ENCODE results near the gene ACSM6. TPM values are rescaled to one million over a fixed set of nuclear protein-coding genes. Genes with fewer than 3 reads are reported as not detected.

The ACSM6 gene
- polyA plus RNA-seq, 1 donor (not counting 4 experiments of a cell fraction or from before 2014, with no cell fraction given) = not detected

DNA sequence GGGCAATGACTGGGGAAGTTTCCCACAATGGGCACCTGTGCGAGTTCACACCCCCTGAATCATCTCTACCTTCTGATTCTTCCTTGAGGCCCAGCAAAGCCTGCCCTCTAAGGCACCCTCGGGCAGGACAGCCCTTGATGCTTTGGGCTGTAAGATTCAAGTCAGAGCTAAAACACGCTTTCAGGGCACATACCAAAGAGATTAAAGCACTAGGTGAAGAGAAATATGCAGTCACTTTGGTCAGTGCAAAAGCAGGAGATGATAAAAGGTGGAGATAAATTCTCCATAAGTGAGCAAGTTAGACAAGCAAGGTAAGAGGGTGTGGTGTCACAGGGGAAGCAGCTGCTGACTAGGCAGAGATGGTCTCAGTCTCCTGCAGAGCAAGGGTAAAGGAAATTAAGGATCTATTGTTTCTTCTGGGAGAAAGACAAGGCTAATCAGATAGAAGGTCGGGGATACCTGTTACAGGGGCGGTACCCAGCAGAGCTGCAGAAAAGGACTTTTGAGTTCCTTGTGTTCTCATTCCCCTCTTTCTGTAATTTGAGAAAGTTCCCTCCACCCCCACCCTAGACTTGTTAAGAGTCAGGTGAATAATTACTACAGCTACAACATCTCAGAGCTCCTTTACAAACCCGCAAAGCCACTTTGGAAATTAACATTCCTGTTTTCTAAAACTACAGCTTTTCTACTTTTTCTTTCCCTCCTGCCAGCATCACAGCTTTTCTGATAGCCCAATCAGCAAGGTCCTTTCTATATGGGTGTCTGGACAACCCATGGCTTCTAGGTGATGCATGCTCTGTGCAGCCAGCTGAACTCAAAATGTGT is 70.4 kb downstream of the ACSM6 start:
- no peak for TF ChIP-seq EZH2 (IDR thresholded peaks at IDR 0.05; ENCODE audit: low read length)
- TF ChIP-seq, protein P1, sequence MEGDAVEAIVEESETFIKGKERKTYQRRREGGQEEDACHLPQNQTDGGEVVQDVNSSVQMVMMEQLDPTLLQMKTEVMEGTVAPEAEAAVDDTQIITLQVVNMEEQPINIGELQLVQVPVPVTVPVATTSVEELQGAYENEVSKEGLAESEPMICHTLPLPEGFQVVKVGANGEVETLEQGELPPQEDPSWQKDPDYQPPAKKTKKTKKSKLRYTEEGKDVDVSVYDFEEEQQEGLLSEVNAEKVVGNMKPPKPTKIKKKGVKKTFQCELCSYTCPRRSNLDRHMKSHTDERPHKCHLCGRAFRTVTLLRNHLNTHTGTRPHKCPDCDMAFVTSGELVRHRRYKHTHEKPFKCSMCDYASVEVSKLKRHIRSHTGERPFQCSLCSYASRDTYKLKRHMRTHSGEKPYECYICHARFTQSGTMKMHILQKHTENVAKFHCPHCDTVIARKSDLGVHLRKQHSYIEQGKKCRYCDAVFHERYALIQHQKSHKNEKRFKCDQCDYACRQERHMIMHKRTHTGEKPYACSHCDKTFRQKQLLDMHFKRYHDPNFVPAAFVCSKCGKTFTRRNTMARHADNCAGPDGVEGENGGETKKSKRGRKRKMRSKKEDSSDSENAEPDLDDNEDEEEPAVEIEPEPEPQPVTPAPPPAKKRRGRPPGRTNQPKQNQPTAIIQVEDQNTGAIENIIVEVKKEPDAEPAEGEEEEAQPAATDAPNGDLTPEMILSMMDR (optimal IDR thresholded peaks at IDR 0.05 in 1 of 3, IDR thresholded peaks at IDR 0.05 in 1 of 3, conservative IDR thresholded peaks at IDR 0.05 in 1 of 3; ENCODE audit: extremely low read depth in 1 of 3, insufficient read depth in 2 of 3, low read length in 3 of 3) = peak in 1 of 3 experiments; percentile 12
- H3K27ac ChIP-seq (ENCODE audit: control insufficient read depth, insufficient read depth, low read length) = peak overlapping the region; percentile 85
- H4K20me1 ChIP-seq (ENCODE audit: control insufficient read depth, extremely low read depth, insufficient read depth, low read length) = no peaks in the 10 kb centered on the region
- H3K9me3 ChIP-seq (ENCODE audit: control insufficient read depth, low read depth, low read length) = no peaks in the 10 kb centered on the region
- no peak overlapping the region for H3K4me3 ChIP-seq (ENCODE audit: control insufficient read depth in 2 of 3, extremely low read depth in 1 of 3, insufficient read depth in 2 of 3, low read depth in 1 of 3, low read length in 3 of 3)
- H3K4me1 ChIP-seq (ENCODE audit: control insufficient read depth, extremely low read depth, insufficient read depth, low read length) = peaks cover 82% of the 10 kb centered on the region
- H2AFZ ChIP-seq (ENCODE audit: control insufficient read depth, low read length) = no peak overlapping the region
- H3K79me2 ChIP-seq (ENCODE audit: control insufficient read depth, insufficient read depth, low read length) = peaks cover 32% of the 10 kb centered on the region
- no peaks in the 10 kb centered on the region for H3K9me1 ChIP-seq (ENCODE audit: control insufficient read depth, extremely low read depth, insufficient read depth, low read length)
- H3K9ac ChIP-seq (ENCODE audit: control insufficient read depth, extremely low read depth, insufficient read depth, low read length) = peak overlapping the region; percentile 68
- FAIRE-seq (peak; percentile 98), DNase-seq (ENCODE audit: low read depth, low spot score) (peak; percentile 92)
- H3K36me3 ChIP-seq (ENCODE audit: control insufficient read depth in 2 of 2, extremely low read depth in 1 of 2, insufficient read depth in 2 of 2, low read length in 2 of 2) = peaks cover 30 to 37% of the 10 kb centered on the region in 2 experiments
- peak overlapping the region; percentile 31 for H3K4me2 ChIP-seq (ENCODE audit: control insufficient read depth, extremely low read depth, insufficient read depth, low read depth, low read length)
- dilution Hi-C loops (cut with MboI; ENCODE audit: extremely low pct_ligation_motif_present, low sequenced_read_pairs) = no loop called here
- H3K27me3 ChIP-seq (ENCODE audit: control insufficient read depth, extremely low read depth, insufficient read depth, low read length) = no peaks in the 10 kb centered on the region

DNA sequence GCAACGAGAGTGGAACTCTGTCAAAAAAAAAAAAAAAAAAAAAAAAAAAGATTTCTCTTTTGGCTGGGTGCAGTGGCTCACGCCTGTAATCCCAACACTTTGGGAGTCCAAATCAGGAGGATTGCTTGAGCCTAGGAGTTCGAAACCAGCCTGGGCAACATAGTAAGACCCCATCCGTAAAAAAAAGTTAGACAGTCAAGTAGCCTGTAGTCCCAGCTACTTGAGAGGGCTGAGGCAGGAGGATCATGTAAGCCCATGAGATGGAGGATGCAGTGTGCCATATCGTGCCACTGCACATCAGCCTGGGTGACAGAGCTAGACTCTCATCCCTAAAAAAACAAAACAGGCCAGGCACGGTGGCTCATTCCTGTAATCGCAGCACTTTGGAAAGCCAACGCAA is 71.5 kb downstream of the ACSM6 start:
- peaks cover 74% of the 10 kb centered on the region for H3K4me1 ChIP-seq (ENCODE audit: control insufficient read depth, extremely low read depth, insufficient read depth, low read length)

More for the DNA sequence above, 71.5 kb downstream of the ACSM6 start:
- no peaks in the 10 kb centered on the region for H4K20me1 ChIP-seq (ENCODE audit: control insufficient read depth, extremely low read depth, insufficient read depth, low read length)
- H3K9me1 ChIP-seq (ENCODE audit: control insufficient read depth, extremely low read depth, insufficient read depth, low read length) = no peaks in the 10 kb centered on the region
- TF ChIP-seq EZH2 (IDR thresholded peaks at IDR 0.05; ENCODE audit: low read length) = no peak
- TF ChIP-seq, protein P1 (optimal IDR thresholded peaks at IDR 0.05 in 1 of 3, IDR thresholded peaks at IDR 0.05 in 1 of 3, conservative IDR thresholded peaks at IDR 0.05 in 1 of 3; ENCODE audit: extremely low read depth in 1 of 3, insufficient read depth in 2 of 3, low read length in 3 of 3) = no peak
- no peaks in the 10 kb centered on the region for H3K9me3 ChIP-seq (ENCODE audit: control insufficient read depth, low read depth, low read length)
- H3K4me3 ChIP-seq (ENCODE audit: control insufficient read depth in 2 of 3, extremely low read depth in 1 of 3, insufficient read depth in 2 of 3, low read depth in 1 of 3, low read length in 3 of 3) = no peak overlapping the region
- dilution Hi-C loops (cut with MboI; ENCODE audit: extremely low pct_ligation_motif_present, low sequenced_read_pairs) = no loop called here
- H3K27me3 ChIP-seq (ENCODE audit: control insufficient read depth, extremely low read depth, insufficient read depth, low read length) = no peaks in the 10 kb centered on the region
- peaks cover 31% of the 10 kb centered on the region for H3K79me2 ChIP-seq (ENCODE audit: control insufficient read depth, insufficient read depth, low read length)
- no peak for DNase-seq (ENCODE audit: low read depth, low spot score)
- peaks cover 24 to 33% of the 10 kb centered on the region in 2 experiments for H3K36me3 ChIP-seq (ENCODE audit: control insufficient read depth in 2 of 2, extremely low read depth in 1 of 2, insufficient read depth in 2 of 2, low read length in 2 of 2)
- H3K9ac ChIP-seq (ENCODE audit: control insufficient read depth, extremely low read depth, insufficient read depth, low read length) = peak overlapping the region; percentile 68
- no peak for FAIRE-seq
- H3K4me2 ChIP-seq (ENCODE audit: control insufficient read depth, extremely low read depth, insufficient read depth, low read depth, low read length) = no peak overlapping the region
- peak overlapping the region; percentile 85 for H3K27ac ChIP-seq (ENCODE audit: control insufficient read depth, insufficient read depth, low read length)
- H2AFZ ChIP-seq (ENCODE audit: control insufficient read depth, low read length) = no peak overlapping the region
